ENCODE measurements around the gene AHDC1.
A peak's percentile ranks its signal among the peaks of the same experiment; 100 is the strongest.

The AHDC1 gene

GRCh38 chr1:27576806-27577227 lies 27.1 kb downstream of the AHDC1 start:
- no peak for DNase-seq

GRCh38 chr1:27575840-27576331 lies 28.1 kb downstream of the AHDC1 start:
- peak; percentile 47 for DNase-seq

DNA sequence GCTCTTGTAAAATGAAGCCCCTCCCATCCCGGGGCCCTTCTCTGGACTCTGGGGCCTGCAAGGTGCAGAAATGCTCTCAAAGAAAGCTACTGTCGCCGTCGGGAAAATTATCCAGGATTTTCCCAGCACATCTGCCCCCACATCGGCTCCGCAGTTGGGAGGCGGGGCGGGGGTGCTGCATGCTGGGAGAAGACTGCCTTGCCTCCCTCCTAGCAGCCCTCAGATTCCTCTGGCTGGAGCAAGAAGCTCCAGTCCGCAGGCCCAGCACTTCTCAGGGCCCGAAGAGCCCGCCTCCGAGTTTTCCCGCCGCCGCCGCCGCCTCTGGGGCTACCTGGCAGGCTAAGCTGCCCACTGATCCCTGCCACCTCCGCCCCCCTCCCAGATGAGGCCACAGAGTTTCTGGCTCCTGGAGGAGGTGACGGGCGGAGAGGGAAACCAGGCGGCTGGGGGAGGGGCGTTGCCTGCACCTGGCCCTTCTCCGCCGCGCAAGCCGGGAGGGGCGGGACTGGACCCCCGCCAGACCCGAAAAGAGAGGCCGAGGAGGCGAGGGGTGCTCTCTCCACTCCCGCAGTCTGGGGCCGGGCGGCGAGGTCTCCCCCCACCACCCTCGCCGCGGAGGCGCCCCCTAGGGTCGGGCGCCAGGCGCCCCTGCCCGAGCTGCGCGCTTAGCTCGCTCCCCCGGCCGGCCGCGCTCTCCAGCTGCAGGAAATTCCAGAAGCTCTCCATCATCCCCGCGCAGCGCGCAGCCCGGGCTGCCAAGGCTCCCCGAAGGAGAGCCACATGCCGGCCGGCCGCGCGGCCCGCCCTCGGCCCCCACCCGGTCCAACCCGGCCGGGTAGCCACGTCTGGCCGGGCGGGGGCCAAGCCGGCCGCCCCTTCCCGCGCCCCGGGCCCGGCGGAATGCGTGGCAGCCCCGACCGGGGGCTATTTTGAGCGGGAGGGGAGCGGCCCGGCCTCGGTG lies 28.8 kb downstream of the AHDC1 start:
- DNase-seq, result peak; percentile 46

DNA sequence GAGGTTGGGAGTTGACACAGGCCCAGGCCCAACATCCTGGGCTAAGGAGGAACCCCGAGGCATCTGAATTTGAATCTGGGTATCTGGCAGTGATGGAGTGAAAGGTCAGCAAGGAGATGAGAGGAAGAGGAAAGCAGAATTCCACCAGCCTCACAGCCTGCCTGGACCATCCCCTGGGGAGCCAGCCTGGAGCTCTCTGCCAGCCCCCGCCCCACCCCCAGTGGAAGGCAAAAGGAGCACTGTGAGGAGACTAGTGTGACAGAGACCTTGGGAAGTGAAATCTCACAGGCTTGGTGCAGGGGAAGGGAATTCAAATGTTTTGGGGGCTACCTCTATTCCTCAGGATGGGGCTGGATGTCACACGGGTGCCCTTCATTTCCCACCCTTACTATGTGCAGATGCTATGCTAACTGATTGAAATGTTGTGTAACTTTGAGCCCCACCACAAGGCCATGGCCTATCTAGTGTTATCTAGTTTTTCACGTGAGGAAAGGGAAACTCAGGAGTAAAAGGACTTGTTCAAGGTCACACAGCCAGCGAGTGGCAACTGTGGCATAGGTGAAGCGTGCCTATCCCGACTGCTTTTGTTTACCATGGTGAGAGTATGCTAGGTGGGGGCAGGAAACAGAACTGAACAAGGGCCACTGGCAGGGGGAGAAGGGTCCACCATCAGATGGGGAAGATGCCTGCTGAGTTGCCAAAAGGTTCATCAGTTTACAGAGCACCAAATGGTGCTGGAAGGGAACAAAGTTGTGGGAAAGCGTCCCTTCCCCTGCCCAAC lies 29.8 kb downstream of the AHDC1 start:
- no peak for DNase-seq

DNA sequence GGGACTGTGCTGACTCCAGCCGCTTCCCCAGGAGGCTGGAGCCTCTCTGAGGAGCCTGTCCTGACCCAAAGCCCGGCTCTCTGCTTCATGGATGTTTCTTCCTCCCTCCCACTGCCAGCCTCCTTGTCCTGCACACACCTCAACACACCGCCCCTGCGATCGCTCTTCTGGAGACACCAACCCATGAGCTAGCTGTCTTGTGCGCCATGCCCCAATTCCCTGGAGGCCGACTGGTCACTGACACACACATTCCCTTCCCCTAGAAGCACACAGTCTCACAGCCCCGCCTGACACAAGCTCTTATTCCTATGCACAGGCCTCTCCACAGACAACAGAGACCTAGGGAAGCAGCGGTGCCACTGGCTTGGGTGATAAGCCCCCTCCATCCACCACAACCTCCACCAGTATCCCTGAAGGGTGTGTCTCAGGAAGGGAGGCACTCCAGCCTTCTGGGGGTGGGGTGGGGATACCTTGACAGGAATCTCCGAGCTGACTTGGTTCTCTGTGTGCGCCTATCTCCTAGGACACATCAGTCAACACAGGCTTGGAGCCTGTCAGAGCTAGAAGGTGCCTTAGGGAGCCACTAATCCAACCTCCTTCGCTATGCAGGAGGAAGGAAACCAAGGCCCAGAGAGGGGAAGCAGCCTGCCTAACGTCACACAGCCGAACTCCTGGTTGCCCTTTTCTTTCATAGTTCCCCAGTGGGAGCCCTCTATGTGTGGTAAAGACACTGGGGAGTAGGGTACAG lies 31.1 kb downstream of the AHDC1 start:
- no peak for DNase-seq

DNA sequence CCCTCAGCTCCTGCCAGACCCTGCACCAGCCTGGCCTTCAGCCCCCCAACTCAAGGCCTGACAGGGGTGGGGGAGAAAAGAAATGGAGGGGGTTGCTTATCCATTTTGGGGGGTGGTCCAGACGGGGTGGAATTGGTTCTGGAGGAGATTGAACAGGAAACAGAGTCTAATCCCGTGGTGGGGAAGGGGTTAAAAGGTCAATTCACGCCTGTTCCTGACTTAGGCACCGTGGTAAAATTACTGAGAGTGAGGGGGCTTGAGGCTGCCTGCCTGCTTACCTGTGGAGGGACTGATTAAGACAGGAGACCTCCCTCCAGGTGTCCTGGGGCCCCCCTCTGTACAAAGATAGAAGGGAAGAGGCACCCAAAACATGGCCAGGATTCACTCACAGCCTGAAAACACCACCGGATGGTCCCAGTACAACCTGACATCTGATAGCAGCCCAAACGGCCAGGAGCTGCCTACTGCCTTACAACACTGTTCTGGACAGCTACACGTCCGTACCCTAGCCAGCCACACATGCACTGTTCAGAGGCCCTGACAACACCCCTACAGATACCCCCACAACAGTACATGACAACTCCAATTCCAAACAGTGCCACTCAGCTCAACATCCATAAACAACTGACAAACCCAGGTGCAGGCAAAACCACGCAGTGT lies 31.8 kb downstream of the AHDC1 start:
- DNase-seq, result no peak

DNA sequence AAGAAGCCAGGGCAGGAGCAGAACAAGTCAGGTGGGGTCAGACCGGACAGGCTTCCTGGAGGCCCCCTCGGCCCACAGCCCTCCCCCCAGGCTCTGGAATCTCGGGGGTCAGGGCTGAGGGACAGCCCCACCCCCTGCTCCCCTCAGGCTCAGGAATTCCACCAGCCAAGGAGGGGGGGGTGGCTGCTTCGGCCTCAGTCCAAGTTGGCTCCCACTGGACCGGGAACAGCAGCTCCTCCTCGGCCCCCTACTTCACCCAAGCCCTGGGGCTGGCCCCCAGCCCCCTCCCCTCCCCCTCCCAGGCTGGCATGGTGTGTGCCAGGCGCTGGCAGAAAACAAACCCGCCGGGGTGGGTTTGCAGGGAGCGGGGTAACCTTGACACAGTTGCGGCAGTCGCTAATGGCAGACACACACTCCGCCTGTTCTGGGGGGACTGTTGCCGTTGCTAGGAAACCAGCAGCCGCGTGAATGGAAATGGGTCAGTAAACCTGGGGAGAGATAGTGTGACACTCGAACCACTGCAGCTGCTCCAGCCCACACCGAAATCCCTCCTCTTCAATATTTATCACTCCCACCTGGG lies 32.4 kb downstream of the AHDC1 start:
- no peak for DNase-seq

GRCh38 chr1:27570784-27571183 lies 33.2 kb downstream of the AHDC1 start:
- DNase-seq, result no peak

DNA sequence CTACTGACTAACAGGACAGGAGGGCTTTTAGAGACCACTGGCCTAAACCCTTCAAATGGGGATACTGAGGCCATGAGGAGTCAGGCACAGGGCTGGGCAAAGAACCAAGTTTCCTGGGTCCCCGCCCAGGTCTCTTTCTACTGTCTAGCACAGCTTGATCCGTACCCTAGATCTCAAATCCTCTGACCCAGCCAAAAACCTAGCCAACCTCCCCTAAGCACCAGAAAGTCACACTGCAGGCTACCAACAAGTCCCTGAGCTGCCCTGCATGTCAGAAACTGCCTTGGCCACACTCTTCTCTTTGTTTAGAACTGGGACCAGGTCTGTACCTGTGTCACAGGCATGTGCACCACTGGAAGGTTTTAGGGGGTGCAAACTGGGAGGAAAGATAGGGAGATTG lies 33.6 kb downstream of the AHDC1 start:
- no peak for DNase-seq

GRCh38 chr1:27569506-27570291 lies 34.2 kb downstream of the AHDC1 start:
- DNase-seq, result no peak

GRCh38 chr1:27569088-27569460 lies 34.9 kb downstream of the AHDC1 start:
- DNase-seq, result no peak

GRCh38 chr1:27568300-27569087 lies 35.5 kb downstream of the AHDC1 start:
- peak; percentile 93 for DNase-seq

GRCh38 chr1:27567971-27568299 lies 36.0 kb downstream of the AHDC1 start:
- DNase-seq, result no peak

- DNase-seq, result peak; percentile 82
Observed at GRCh38 chr1:27567146-27567526, 36.8 kb downstream of the AHDC1 start.

- no peak for DNase-seq
Observed at GRCh38 chr1:27566462-27567145, 37.3 kb downstream of the AHDC1 start.

DNA sequence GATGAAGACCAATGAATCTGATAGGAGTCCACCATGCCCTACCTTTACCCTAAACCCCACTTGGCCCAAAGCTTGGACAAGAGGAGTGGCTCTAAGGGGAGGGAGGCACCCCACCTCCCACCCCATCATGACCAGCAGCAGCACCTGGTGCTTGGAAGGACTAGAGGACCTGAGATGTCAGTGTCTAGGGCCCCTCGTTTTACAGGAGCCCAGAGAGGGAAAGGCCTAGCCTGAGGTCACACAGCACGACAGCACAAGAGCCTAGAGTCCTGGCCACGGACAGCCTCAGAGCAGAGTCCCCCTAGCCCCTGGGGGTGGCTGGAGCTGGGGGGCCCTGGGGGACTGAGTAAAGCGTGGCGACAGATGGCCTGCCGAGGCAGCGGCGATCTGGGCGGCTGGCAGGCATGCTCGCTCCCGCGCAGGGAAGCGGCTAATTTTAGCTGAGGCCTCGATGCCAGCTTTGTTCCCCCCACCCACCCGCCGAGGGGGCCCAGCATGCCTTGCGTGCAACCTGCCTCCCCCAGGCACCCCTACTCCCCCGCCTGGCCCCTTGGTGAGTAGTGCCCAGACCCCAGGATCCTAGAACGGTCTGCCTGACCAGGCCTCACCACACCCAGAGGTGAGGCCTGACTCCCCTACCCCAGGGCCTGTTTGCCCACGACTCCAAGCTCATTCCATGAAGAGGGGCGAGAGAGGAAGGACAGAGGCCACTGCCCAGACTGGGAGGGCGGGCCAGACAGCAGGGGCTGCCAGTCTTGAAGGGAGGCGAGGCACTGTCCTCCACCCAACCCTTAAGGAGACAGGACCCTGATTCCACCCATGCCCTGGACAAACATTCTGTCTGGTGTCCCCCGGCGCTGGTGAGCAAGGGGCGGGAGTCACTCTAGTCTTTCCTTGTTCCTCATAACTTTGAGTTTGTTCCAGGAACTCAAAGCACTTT lies 39.0 kb downstream of the AHDC1 start:
- DNase-seq, result no peak

DNA sequence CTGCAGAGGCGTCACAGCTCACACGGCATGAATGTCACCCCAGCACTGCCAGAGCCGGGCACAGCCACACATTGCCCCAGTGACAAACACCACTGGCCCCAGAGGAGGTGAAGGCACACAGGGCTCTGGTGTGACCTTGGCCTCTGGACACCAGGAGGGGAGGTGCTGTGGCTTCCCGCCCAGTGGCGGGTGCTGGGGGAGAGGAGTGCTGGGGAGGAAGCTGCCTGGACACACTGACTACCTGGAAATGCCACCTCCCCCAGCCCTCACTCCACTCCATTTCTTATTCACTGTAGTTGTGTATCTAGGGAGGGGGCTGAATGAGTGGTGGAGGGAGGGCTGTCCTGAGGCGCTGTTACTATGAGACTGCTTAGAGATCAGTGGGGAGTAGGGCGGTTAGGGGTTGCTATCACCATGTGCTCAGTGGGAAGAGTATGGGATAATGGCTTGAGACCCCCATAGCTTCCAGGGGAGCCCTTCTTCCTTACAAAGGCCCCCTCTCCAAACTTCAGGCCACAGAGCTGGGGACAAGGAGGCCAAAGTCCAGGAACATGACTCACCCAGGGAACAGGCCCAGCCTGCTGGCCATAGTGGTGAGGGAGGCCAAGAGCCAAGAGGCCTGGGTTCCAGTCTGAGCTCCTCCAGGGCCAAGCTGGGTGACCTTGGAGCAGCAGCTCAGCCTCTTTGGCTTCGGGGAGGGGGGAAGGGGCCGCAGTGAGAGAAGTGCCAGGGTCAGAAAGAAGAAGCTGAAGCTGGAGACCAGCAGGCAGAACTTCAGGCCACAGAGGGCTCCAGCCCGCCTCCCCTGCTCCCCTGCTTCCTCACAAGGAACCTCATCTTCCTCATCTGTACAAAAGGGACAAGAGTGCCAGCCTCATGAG lies 40.1 kb downstream of the AHDC1 start:
- DNase-seq, result no peak

GRCh38 chr1:27563341-27563590 lies 40.7 kb downstream of the AHDC1 start:
- DNase-seq, result no peak

All from NCI-H2227 treated with DMSO at 0.1 percent for 48 hours (cell line).